Bladder microvascular endothelial cell (primary cell): ENCODE data around the gene RAB18. TPM values are rescaled to one million over a fixed set of nuclear protein-coding genes. Genes with fewer than 3 reads are reported as not detected.

Experiments
- total RNA-seq: library from RNA; depleted of rRNA; stranded (reverse); fragments of >200 nt; gene quantifications from 2 replicates; pipeline ENCODE4 v1.2.3, GENCODE V29; 2014

RAB18 gene
- 28.5 and 53.9 TPM in 2 replicates for total RNA-seq

DNA sequence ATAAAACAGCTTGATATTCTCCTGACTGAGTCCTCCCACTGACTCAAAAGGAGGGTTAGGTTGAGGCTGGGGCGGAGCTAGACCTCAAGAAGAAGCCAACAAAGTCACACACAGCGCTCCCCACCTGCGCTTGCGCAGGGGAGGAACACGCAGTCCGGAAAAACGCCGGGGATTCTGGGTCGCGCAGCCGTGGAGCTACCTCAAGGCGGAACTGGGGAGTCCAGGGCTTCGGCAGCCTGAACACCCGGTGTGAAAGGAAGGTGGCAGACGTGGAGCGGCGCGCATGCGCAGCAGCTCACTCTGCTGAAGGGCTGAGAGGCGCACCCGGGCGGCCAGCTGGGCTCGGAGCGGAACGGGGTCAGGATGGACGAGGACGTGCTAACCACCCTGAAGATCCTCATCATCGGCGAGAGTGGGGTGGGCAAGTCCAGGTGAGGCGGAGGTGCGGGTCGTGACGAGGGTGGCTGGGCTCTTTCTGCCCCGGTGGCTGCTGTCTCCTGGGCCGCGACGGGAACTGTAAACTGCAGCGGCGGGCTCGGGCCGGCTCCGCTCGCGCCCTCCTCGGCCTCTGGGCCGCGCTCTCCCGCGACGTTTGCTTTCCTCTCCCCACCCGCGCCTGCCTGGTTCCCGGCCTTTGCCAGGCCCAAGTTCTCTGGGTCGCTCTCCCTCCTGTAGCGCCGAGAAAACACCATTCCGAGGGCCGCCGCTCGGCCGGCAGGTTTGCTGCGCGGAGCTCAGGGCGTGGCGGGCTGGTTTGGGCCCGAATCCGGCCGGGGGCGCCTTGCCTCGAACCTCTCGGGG is at the start of gene RAB18:
Gene RAB18, plus strand, starts transcription at position 298 of the 801 bp plus-strand sequence. Its CDS starts 66 bp downstream, at position 364.

Other genes with a start within 250 kb of the RAB18 start
- under 0.01 and 0.19 TPM in 2 replicates for gene MKX, start 241.5 kb downstream of the RAB18 start, total RNA-seq